HFF-Myc (cell line): ENCODE measurements around the gene MTHFD2.

Experiments used
- DNase-seq: peaks from one replicate; pipeline ENCODE4 v3.0.0-alpha.2; 2011; ENCODE audit warnings: low read depth; ENCODE audit errors: extremely low read depth
- H3K4me3 ChIP-seq: replicated peaks from 2 replicates; pipeline ENCODE4 v1.5.1; 2011; ENCODE audit warnings: low read depth, mild to moderate bottlenecking, control low read depth, low read length
- CTCF ChIP-seq: IDR thresholded peaks from 2 replicates; pipeline ENCODE4 v1.5.1; 2012; ENCODE audit warnings: mild to moderate bottlenecking, low read depth, low read length, control low read depth; ENCODE audit errors: missing control alignments

Gene MTHFD2

GRCh38 chr2:74219846-74220486 lies 21.6 kb downstream of the MTHFD2 start:
- no peak for DNase-seq
- no peak for TF ChIP-seq CTCF
- H3K4me3 ChIP-seq = no peak overlapping the region

GRCh38 chr2:74221091-74221490 lies 22.7 kb downstream of the MTHFD2 start:
- no peak for TF ChIP-seq CTCF
- DNase-seq = no peak
- H3K4me3 ChIP-seq = no peak overlapping the region

GRCh38 chr2:74221604-74222299 lies 23.3 kb downstream of the MTHFD2 start:
- TF ChIP-seq CTCF = no peak
- H3K4me3 ChIP-seq = no peak overlapping the region
- DNase-seq = no peak

GRCh38 chr2:74222300-74222650 lies 23.9 kb downstream of the MTHFD2 start:
- no peak overlapping the region for H3K4me3 ChIP-seq
- no peak for TF ChIP-seq CTCF
- no peak for DNase-seq

- no peak for TF ChIP-seq CTCF
- H3K4me3 ChIP-seq = no peak overlapping the region
- no peak for DNase-seq
These were observed 25.7 kb downstream of the MTHFD2 start for GRCh38 chr2:74223941-74224770.

- no peak for DNase-seq
- no peak for TF ChIP-seq CTCF
- H3K4me3 ChIP-seq = no peak overlapping the region
These were observed 27.5 kb downstream of the MTHFD2 start for GRCh38 chr2:74225698-74226459.
